Epithelial cell of proximal tubule (primary cell): Measurements from ENCODE around the gene FSHB. TPM values are rescaled to one million over a fixed set of nuclear protein-coding genes. Genes with fewer than 3 reads are reported as not detected.

Experiments used
- DNase-seq: peaks from one replicate; pipeline ENCODE4 v3.0.0-alpha.2; 2011; ENCODE audit warnings: low read depth
- H3K4me3 ChIP-seq: 2 replicates; pipeline ENCODE4 v1.5.1; 2011; ENCODE audit warnings: low read depth, mild to moderate bottlenecking, low read length
- CTCF ChIP-seq: conservative IDR thresholded peaks from 2 replicates; pipeline ENCODE4 v1.5.1; 2012; ENCODE audit warnings: low read depth, mild to moderate bottlenecking, low read length
- total RNA-seq: library from RNA; depleted of rRNA; stranded (reverse); fragments of >200 nt; gene quantifications from 2 replicates; pipeline ENCODE4 v1.2.3, GENCODE V29; 2015

FSHB gene
- total RNA-seq, 1 donor from 2014 or later = not detected

DNA sequence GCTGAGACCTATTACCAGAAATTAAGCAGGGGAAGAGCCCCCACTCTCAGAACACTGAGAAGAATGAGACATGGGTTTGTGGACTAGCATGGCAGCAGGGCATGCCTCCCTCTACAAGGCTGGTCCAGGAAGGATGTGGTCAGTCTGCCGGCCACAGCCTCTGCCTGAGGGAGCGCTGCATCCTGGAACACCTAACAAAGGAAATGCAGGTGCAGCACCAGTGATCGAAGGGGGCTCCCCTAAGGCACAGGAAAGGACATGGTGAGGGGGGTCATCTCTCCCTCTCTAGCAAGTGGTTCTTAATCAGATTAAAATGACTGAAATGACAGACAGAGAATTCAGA is 51.4 kb downstream of the FSHB start:
- H3K4me3 ChIP-seq = no peak overlapping the region
- no peak for DNase-seq

More for the DNA sequence above, 51.4 kb downstream of the FSHB start:
- no peak for TF ChIP-seq CTCF

Other genes starting within 250 kb of the FSHB start
- not detected in 2 replicates for gene KCNA4, start 214.0 kb upstream of the FSHB start, total RNA-seq
- gene ARL14EP, start 92.1 kb downstream of the FSHB start, total RNA-seq = 13.7 and 15.2 TPM in 2 replicates